ENCODE measurements around the gene FBXO31. TPM values are rescaled to one million over a fixed set of nuclear protein-coding genes. Genes with fewer than 3 reads are reported as not detected.

The FBXO31 gene
- total RNA-seq, 1 donor from 2014 or later: 34.7 TPM

- Mint-ChIP-seq H3K36me3 (ENCODE audit: unreplicated experiment) (peaks cover 48% of the 10 kb centered on the region), H3K27me3 (ENCODE audit: unreplicated experiment) (no peaks in the 10 kb centered on the region), H3K27ac (ENCODE audit: unreplicated experiment) (no peak overlapping the region), H3K9me3 (ENCODE audit: unreplicated experiment) (no peaks in the 10 kb centered on the region), H3K4me3 (ENCODE audit: unreplicated experiment) (no peak overlapping the region), H3K4me1 (ENCODE audit: unreplicated experiment) (peaks cover 13% of the 10 kb centered on the region)
- no peak for DNase-seq (ENCODE audit: extremely low spot score, unreplicated experiment)
- TF ChIP-seq CTCF (IDR thresholded peaks at IDR 0.05): no peak
Observed at GRCh38 chr16:87420026-87421002, 36.7 kb upstream of the FBXO31 start.

GRCh38 chr16:87418644-87419043 lies 35.1 kb upstream of the FBXO31 start:
- H3K27me3 Mint-ChIP-seq (ENCODE audit: unreplicated experiment): no peaks in the 10 kb centered on the region

GRCh38 chr16:87418216-87418615 lies 34.6 kb upstream of the FBXO31 start:
- Mint-ChIP-seq H3K27me3 (ENCODE audit: unreplicated experiment) (no peaks in the 10 kb centered on the region), H3K4me1 (ENCODE audit: unreplicated experiment) (no peaks in the 10 kb centered on the region), H3K9me3 (ENCODE audit: unreplicated experiment) (no peaks in the 10 kb centered on the region), H3K36me3 (ENCODE audit: unreplicated experiment) (peaks cover 50% of the 10 kb centered on the region), H3K4me3 (ENCODE audit: unreplicated experiment) (no peak overlapping the region), H3K27ac (ENCODE audit: unreplicated experiment) (no peak overlapping the region)
- no peak for TF ChIP-seq CTCF (IDR thresholded peaks at IDR 0.05)
- DNase-seq (ENCODE audit: extremely low spot score, unreplicated experiment): no peak

More at GRCh38 chr16:87418644-87419043, 35.1 kb upstream of the FBXO31 start:
- no peaks in the 10 kb centered on the region for H3K9me3 Mint-ChIP-seq (ENCODE audit: unreplicated experiment)
- H3K27ac Mint-ChIP-seq (ENCODE audit: unreplicated experiment): no peak overlapping the region
- H3K4me1 Mint-ChIP-seq (ENCODE audit: unreplicated experiment): no peaks in the 10 kb centered on the region
- TF ChIP-seq CTCF (IDR thresholded peaks at IDR 0.05): no peak
- H3K4me3 Mint-ChIP-seq (ENCODE audit: unreplicated experiment): no peak overlapping the region
- no peak for DNase-seq (ENCODE audit: extremely low spot score, unreplicated experiment)
- peaks cover 46% of the 10 kb centered on the region for H3K36me3 Mint-ChIP-seq (ENCODE audit: unreplicated experiment)

- DNase-seq (ENCODE audit: extremely low spot score, unreplicated experiment): no peak
- no peak overlapping the region for H3K4me3 Mint-ChIP-seq (ENCODE audit: unreplicated experiment)
- H3K4me1 Mint-ChIP-seq (ENCODE audit: unreplicated experiment): no peaks in the 10 kb centered on the region
- H3K9me3 Mint-ChIP-seq (ENCODE audit: unreplicated experiment): no peaks in the 10 kb centered on the region
- H3K27ac Mint-ChIP-seq (ENCODE audit: unreplicated experiment): no peak overlapping the region
- TF ChIP-seq CTCF (IDR thresholded peaks at IDR 0.05): no peak
- H3K36me3 Mint-ChIP-seq (ENCODE audit: unreplicated experiment): peaks cover 50% of the 10 kb centered on the region
- H3K27me3 Mint-ChIP-seq (ENCODE audit: unreplicated experiment): no peaks in the 10 kb centered on the region
Observed at GRCh38 chr16:87417528-87417910, 33.9 kb upstream of the FBXO31 start.

- TF ChIP-seq CTCF (IDR thresholded peaks at IDR 0.05): peak; percentile 76
- H3K36me3 Mint-ChIP-seq (ENCODE audit: unreplicated experiment): peaks cover 50% of the 10 kb centered on the region
- peak overlapping the region; percentile 38 for H3K27ac Mint-ChIP-seq (ENCODE audit: unreplicated experiment)
- H3K9me3 Mint-ChIP-seq (ENCODE audit: unreplicated experiment): no peaks in the 10 kb centered on the region
- no peaks in the 10 kb centered on the region for H3K27me3 Mint-ChIP-seq (ENCODE audit: unreplicated experiment)
- H3K4me3 Mint-ChIP-seq (ENCODE audit: unreplicated experiment): no peak overlapping the region
- DNase-seq (ENCODE audit: extremely low spot score, unreplicated experiment): no peak
- H3K4me1 Mint-ChIP-seq (ENCODE audit: unreplicated experiment): no peaks in the 10 kb centered on the region
Observed at GRCh38 chr16:87416826-87417527, 33.4 kb upstream of the FBXO31 start.

Measured in osteocyte (in vitro differentiated cells).